ENCODE results near the gene RTN4R. TPM values are rescaled to one million over a fixed set of nuclear protein-coding genes. Genes with fewer than 3 reads are reported as not detected.

The RTN4R gene
- total and polyA plus RNA-seq, 2 donors (not counting 1 experiment from before 2014, with no cell fraction given): 0.99 to 2.0 TPM

DNA sequence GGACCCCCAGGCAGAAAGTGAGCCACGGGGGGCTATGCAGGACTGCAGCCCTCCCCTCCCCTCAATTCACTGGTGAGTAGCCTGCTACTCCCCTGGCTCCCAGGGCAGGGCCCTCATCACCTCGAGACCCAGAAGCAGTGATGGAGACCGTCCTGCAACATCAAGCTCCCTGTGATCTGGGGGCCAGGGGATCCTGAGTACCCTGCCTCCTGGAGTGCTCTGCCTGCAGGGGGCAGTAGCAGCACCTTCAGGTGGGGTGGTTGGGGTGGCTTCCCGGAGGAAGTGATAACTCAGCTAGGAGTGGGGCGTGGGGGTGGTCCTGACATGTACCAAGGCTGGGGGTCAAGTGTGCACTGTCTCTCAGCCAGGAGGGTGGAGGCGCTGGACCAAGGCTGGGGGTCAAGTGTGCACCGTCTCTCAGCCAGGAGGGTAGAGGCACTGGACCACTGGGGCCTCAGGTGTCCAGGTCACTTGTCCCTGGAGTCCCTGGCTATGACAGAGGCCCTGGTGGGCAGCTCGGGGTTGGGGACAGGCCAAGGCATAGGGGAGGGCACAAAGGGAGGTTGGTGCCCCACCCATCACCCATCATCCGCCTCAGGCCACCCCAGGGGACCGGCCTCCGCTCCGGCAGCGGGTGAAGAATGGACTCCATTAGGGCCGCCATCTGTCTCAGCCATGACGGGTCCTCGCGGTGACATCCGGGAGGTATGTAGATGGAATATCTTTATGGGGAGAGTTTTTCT is 9.4 kb downstream of the RTN4R start:
- no peak for DNase-seq (ENCODE audit: low read depth in 2 of 2)
- no peak overlapping the region for H3K27ac ChIP-seq (ENCODE audit: insufficient read depth, low read length)
- no peak overlapping the region for H2AFZ ChIP-seq (ENCODE audit: low read length)
- no peak overlapping the region for H3K9ac ChIP-seq (ENCODE audit: insufficient read depth, low read length)
- no peak overlapping the region for H3K4me3 ChIP-seq (replicated peaks in 1 of 4; ENCODE audit: control extremely low read depth in 1 of 4, insufficient read depth in 1 of 4, low read depth in 3 of 4, low read length in 4 of 4)
- no peaks in the 10 kb centered on the region for H3K9me3 ChIP-seq (ENCODE audit: control insufficient read depth, insufficient read depth, low read depth, low read length)
- H3K36me3 ChIP-seq (ENCODE audit: control insufficient read depth, insufficient read depth, low read length): no peaks in the 10 kb centered on the region
- no peaks in the 10 kb centered on the region for H3K79me2 ChIP-seq (ENCODE audit: control insufficient read depth, insufficient read depth, low read length)
- TF ChIP-seq EZH2 (IDR thresholded peaks at IDR 0.05; ENCODE audit: low read length, missing control alignments): no peak
- TF ChIP-seq, protein P1, sequence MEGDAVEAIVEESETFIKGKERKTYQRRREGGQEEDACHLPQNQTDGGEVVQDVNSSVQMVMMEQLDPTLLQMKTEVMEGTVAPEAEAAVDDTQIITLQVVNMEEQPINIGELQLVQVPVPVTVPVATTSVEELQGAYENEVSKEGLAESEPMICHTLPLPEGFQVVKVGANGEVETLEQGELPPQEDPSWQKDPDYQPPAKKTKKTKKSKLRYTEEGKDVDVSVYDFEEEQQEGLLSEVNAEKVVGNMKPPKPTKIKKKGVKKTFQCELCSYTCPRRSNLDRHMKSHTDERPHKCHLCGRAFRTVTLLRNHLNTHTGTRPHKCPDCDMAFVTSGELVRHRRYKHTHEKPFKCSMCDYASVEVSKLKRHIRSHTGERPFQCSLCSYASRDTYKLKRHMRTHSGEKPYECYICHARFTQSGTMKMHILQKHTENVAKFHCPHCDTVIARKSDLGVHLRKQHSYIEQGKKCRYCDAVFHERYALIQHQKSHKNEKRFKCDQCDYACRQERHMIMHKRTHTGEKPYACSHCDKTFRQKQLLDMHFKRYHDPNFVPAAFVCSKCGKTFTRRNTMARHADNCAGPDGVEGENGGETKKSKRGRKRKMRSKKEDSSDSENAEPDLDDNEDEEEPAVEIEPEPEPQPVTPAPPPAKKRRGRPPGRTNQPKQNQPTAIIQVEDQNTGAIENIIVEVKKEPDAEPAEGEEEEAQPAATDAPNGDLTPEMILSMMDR (conservative IDR thresholded peaks at IDR 0.05 in 1 of 2, IDR thresholded peaks at IDR 0.05 in 1 of 2; ENCODE audit: low read depth in 1 of 2, low read length in 2 of 2): peak in 1 of 2 donors; percentile 36
- H3K4me2 ChIP-seq (ENCODE audit: extremely low read depth, insufficient read depth, low read length): no peak overlapping the region
- no peaks in the 10 kb centered on the region for H3K4me1 ChIP-seq (ENCODE audit: control insufficient read depth, extremely low read depth, insufficient read depth, low read length)
- H4K20me1 ChIP-seq (ENCODE audit: control insufficient read depth, extremely low read depth, insufficient read depth, low read length): no peaks in the 10 kb centered on the region
- no peaks in the 10 kb centered on the region for H3K27me3 ChIP-seq (ENCODE audit: control insufficient read depth, insufficient read depth, low read length)

DNA sequence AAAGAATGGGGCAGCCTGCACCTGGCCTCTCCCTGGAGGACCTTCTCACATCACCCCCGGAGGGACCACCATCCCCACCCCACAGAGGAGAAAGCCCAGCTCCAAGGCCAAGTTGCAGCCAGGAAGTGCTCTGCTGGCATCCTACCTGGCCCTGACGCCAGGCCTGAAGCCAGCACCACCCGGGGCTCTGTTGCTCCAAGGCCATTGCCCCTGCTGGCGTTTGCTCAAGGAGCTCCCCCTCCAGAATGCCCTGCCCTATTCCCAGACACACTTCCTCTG is 10.2 kb downstream of the RTN4R start:
- no peak overlapping the region for H3K27ac ChIP-seq (ENCODE audit: insufficient read depth, low read length)
- no peaks in the 10 kb centered on the region for H3K9me3 ChIP-seq (ENCODE audit: control insufficient read depth, insufficient read depth, low read depth, low read length)
- no peak for DNase-seq (ENCODE audit: low read depth in 2 of 2)
- H3K36me3 ChIP-seq (ENCODE audit: control insufficient read depth, insufficient read depth, low read length): no peaks in the 10 kb centered on the region
- H3K27me3 ChIP-seq (ENCODE audit: control insufficient read depth, insufficient read depth, low read length): no peaks in the 10 kb centered on the region
- H3K79me2 ChIP-seq (ENCODE audit: control insufficient read depth, insufficient read depth, low read length): no peaks in the 10 kb centered on the region
- no peaks in the 10 kb centered on the region for H3K4me1 ChIP-seq (ENCODE audit: control insufficient read depth, extremely low read depth, insufficient read depth, low read length)
- H3K4me2 ChIP-seq (ENCODE audit: extremely low read depth, insufficient read depth, low read length): no peak overlapping the region
- TF ChIP-seq, protein P1 (conservative IDR thresholded peaks at IDR 0.05 in 1 of 2, IDR thresholded peaks at IDR 0.05 in 1 of 2; ENCODE audit: low read depth in 1 of 2, low read length in 2 of 2): no peak
- no peak for TF ChIP-seq EZH2 (IDR thresholded peaks at IDR 0.05; ENCODE audit: low read length, missing control alignments)
- H3K9ac ChIP-seq (ENCODE audit: insufficient read depth, low read length): no peak overlapping the region
- H2AFZ ChIP-seq (ENCODE audit: low read length): no peak overlapping the region
- no peaks in the 10 kb centered on the region for H4K20me1 ChIP-seq (ENCODE audit: control insufficient read depth, extremely low read depth, insufficient read depth, low read length)
- no peak overlapping the region for H3K4me3 ChIP-seq (replicated peaks in 1 of 4; ENCODE audit: control extremely low read depth in 1 of 4, insufficient read depth in 1 of 4, low read depth in 3 of 4, low read length in 4 of 4)

DNA sequence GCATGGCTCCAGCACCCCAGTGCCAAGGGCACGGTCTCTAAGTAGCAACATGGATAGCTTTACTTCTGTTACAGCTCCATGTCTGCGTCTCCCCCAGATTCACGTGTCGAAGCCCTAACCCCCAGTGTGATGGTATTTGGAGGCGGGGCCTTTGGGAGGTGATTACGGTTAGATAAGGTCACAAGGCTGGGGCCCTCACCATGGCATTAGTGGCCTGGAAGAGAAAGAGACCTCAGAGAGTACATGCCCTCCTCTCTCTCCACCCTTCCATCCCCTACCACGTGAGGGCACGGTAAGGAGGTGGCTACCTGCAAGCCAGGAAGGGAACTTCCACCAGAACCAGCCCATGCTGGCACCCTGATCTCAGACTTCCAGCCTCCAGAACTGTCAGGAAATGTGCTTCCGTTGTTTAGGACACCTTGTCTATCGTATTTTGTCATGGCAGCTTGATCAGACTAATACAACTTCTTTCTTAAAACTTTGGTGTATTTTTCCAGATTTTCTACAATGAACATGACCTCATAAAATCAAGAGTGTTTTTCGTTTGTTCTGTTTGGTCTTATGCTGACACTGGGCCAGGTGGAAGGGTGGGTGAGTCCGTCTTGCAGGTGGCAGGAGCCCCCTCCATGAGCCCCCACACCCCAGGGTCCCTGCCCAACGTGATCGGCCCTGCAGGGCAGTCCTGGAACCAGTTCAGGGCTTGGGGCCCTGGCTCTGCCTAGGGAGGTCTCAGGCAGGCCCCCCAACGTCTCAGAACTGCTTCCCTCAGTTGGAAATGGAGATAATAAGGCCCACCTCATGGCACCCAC is 10.7 kb downstream of the RTN4R start:
- no peaks in the 10 kb centered on the region for H3K27me3 ChIP-seq (ENCODE audit: control insufficient read depth, insufficient read depth, low read length)
- H3K9me3 ChIP-seq (ENCODE audit: control insufficient read depth, insufficient read depth, low read depth, low read length): no peaks in the 10 kb centered on the region
- no peak overlapping the region for H3K4me3 ChIP-seq (replicated peaks in 1 of 4; ENCODE audit: control extremely low read depth in 1 of 4, insufficient read depth in 1 of 4, low read depth in 3 of 4, low read length in 4 of 4)
- H3K9ac ChIP-seq (ENCODE audit: insufficient read depth, low read length): no peak overlapping the region
- no peak overlapping the region for H3K27ac ChIP-seq (ENCODE audit: insufficient read depth, low read length)
- no peaks in the 10 kb centered on the region for H3K4me1 ChIP-seq (ENCODE audit: control insufficient read depth, extremely low read depth, insufficient read depth, low read length)
- DNase-seq (ENCODE audit: low read depth in 2 of 2): no peak
- no peaks in the 10 kb centered on the region for H4K20me1 ChIP-seq (ENCODE audit: control insufficient read depth, extremely low read depth, insufficient read depth, low read length)
- H3K36me3 ChIP-seq (ENCODE audit: control insufficient read depth, insufficient read depth, low read length): no peaks in the 10 kb centered on the region
- TF ChIP-seq, protein P1 (conservative IDR thresholded peaks at IDR 0.05 in 1 of 2, IDR thresholded peaks at IDR 0.05 in 1 of 2; ENCODE audit: low read depth in 1 of 2, low read length in 2 of 2): no peak
- TF ChIP-seq EZH2 (IDR thresholded peaks at IDR 0.05; ENCODE audit: low read length, missing control alignments): no peak
- no peak overlapping the region for H2AFZ ChIP-seq (ENCODE audit: low read length)
- H3K79me2 ChIP-seq (ENCODE audit: control insufficient read depth, insufficient read depth, low read length): no peaks in the 10 kb centered on the region
- no peak overlapping the region for H3K4me2 ChIP-seq (ENCODE audit: extremely low read depth, insufficient read depth, low read length)

All from fibroblast of lung (primary cell).